SK-N-SH (cell line): ENCODE data around the gene PMIS2. TPM values are rescaled to one million over a fixed set of nuclear protein-coding genes. Genes with fewer than 3 reads are reported as not detected.
A peak's percentile ranks its signal among the peaks of the same experiment; 100 is the strongest.

Experiments
- CTCF ChIA-PET: fragments of 300-600, 350-600 bp; formaldehyde crosslinking; extraction: SDS; loops from one replicate; lab custom pipeline; 2021; lab: Yijun Ruan, JAX
- POLR2A ChIA-PET: fragments of 350-600 bp; sonication (Branson Sonifier 250); formaldehyde crosslinking; extraction: SDS; loops from one replicate; lab custom pipeline; 2020; ENCODE audit warnings: antibody characterized with exemption, inconsistent platforms; lab: Yijun Ruan, JAX
- DNase-seq: peaks from one replicate; pipeline ENCODE4 v3.0.0; 2012
- H2AFZ ChIP-seq: fragments of 200-600 bp; sonication (generic); 2 replicates; pipeline ENCODE4 v1.8.1; 2016; ENCODE audit warnings: antibody characterized with exemption, mild to moderate bottlenecking, low read depth
- H3F3A ChIP-seq: fragments of 200-600 bp; sonication (generic); replicated peaks from 2 replicates; pipeline ENCODE3; 2016; ENCODE audit warnings: antibody characterized with exemption, mild to moderate bottlenecking; ENCODE audit not compliant: insufficient read depth
- H3K27ac ChIP-seq, 2 experiments: fragments of 200-500 bp in 1 of 2; fragments of 200-600 bp in 1 of 2; sonication (Bioruptor generic) in 1 of 2; sonication (generic), shearing (Covaris generic) in 1 of 2; 2 replicates each; pipeline versions ENCODE4 v1.5.1 to v1.6.1; 2014 to 2016; ENCODE audit warnings: low read depth in 2 of 2, inconsistent platforms in 1 of 2, low read length in 1 of 2, mild to moderate bottlenecking in 1 of 2, mixed read lengths in 1 of 2
- H3K27me3 ChIP-seq: fragments of 200-600 bp; sonication (generic), shearing (Covaris generic); 2 replicates; pipeline ENCODE4 v1.6.1; 2016; ENCODE audit warnings: mixed run types; ENCODE audit not compliant: insufficient read depth
- H3K36me3 ChIP-seq, 2 experiments: fragments of 200-500 bp in 1 of 2; fragments of 200-600 bp in 1 of 2; sonication (Bioruptor generic) in 1 of 2; sonication (generic) in 1 of 2; replicated peaks in 1 of 2; 2 replicates each; pipeline versions ENCODE3 to v1.5.1; 2014 to 2016; ENCODE audit warnings: low read length in 1 of 2, mild to moderate bottlenecking in 1 of 2; ENCODE audit not compliant: insufficient read depth in 2 of 2, control insufficient read depth in 1 of 2
- H3K4me1 ChIP-seq, 2 experiments: fragments of 200-500 bp in 1 of 2; fragments of 200-600 bp in 1 of 2; sonication (Bioruptor generic) in 1 of 2; sonication (generic), shearing (Covaris generic) in 1 of 2; 2 replicates each; pipeline versions ENCODE4 v1.5.1 to v1.6.1; 2014 to 2016; ENCODE audit warnings: low read depth in 1 of 2, low read length in 1 of 2, mixed run types in 1 of 2; ENCODE audit not compliant: insufficient read depth in 2 of 2, control insufficient read depth in 1 of 2
- H3K4me2 ChIP-seq: fragments of 200-600 bp; sonication (generic), shearing (Covaris generic); 2 replicates; pipeline ENCODE4 v1.6.1; 2017; ENCODE audit warnings: mixed run types
- H3K4me3 ChIP-seq, 2 experiments: fragments of 200-500 bp in 1 of 2; fragments of 200-600 bp in 1 of 2; sonication (Bioruptor generic) in 1 of 2; sonication (generic), shearing (Covaris generic) in 1 of 2; 2 replicates each; pipeline versions ENCODE4 v1.5.1 to v1.8.1; 2014 to 2016; ENCODE audit warnings: low read depth in 2 of 2, inconsistent platforms in 1 of 2, low read length in 1 of 2, mild to moderate bottlenecking in 1 of 2, mixed read lengths in 1 of 2, moderate library complexity in 1 of 2
- H3K79me2 ChIP-seq: fragments of 200-600 bp; sonication (generic); 2 replicates; pipeline ENCODE4 v1.8.1; 2017; ENCODE audit warnings: mild to moderate bottlenecking; ENCODE audit not compliant: insufficient read depth
- H3K9ac ChIP-seq: fragments of 200-600 bp; sonication (generic); 2 replicates; pipeline ENCODE4 v1.6.1; 2017; ENCODE audit warnings: mixed run types
- H3K9me2 ChIP-seq: fragments of 200-600 bp; sonication (generic); 2 replicates; pipeline ENCODE4 v1.6.1; 2017; ENCODE audit warnings: mixed run types
- H3K9me3 ChIP-seq: fragments of 200-600 bp; sonication (generic); 2 replicates; pipeline ENCODE4 v1.6.1; 2017; ENCODE audit warnings: mixed run types, mild to moderate bottlenecking, moderate library complexity
- H4K20me1 ChIP-seq: fragments of 200-600 bp; sonication (generic); 2 replicates; pipeline ENCODE4 v1.6.1; 2017; ENCODE audit warnings: mild to moderate bottlenecking, mixed run types; ENCODE audit not compliant: insufficient read depth
- CHD2 ChIP-seq: fragments of 150-350 bp; IDR thresholded peaks from 2 replicates; pipeline ENCODE4 v1.6.1; 2018; ENCODE audit warnings: low read length; ENCODE audit not compliant: partially characterized antibody
- EP300 ChIP-seq, 2 experiments: IDR thresholded peaks; 2 replicates each; pipeline versions ENCODE4 v1.4.0 to v1.6.1; 2012; ENCODE audit warnings: borderline replicate concordance in 1 of 2, low read depth in 1 of 2, low read length in 1 of 2
- FOXM1 ChIP-seq: IDR thresholded peaks from 2 replicates; pipeline ENCODE4 v1.4.0; 2012; ENCODE audit warnings: low read depth, mild to moderate bottlenecking
- GABPA ChIP-seq: IDR thresholded peaks from 2 replicates; pipeline ENCODE4 v1.4.0; 2012; ENCODE audit warnings: low read depth, mild to moderate bottlenecking
- JUND ChIP-seq: IDR thresholded peaks from 2 replicates; pipeline ENCODE4 v1.4.0; 2012
- MXI1 ChIP-seq: IDR thresholded peaks from 2 replicates; pipeline ENCODE4 v1.6.1; 2012; ENCODE audit warnings: mild to moderate bottlenecking, low read depth, low read length, improper control_type of control experiment
- NFIC ChIP-seq: IDR thresholded peaks from 2 replicates; pipeline ENCODE4 v1.4.0; 2012; ENCODE audit warnings: borderline replicate concordance
- RCOR1 ChIP-seq: fragments of 150-350 bp; IDR thresholded peaks from 2 replicates; pipeline ENCODE4 v1.6.1; 2017; ENCODE audit warnings: antibody characterized with exemption, low read length
- RXRA ChIP-seq: IDR thresholded peaks from 2 replicates; pipeline ENCODE4 v1.4.0; 2012; ENCODE audit warnings: low read depth, mild to moderate bottlenecking, borderline replicate concordance
- SMC3 ChIP-seq: IDR thresholded peaks from 2 replicates; pipeline ENCODE4 v1.6.1; 2012; ENCODE audit warnings: low read depth, low read length, improper control_type of control experiment
- TCF12 ChIP-seq: IDR thresholded peaks from 2 replicates; pipeline ENCODE4 v1.4.0; 2012
- TEAD4 ChIP-seq: IDR thresholded peaks from 2 replicates; pipeline ENCODE4 v1.4.0; 2012; ENCODE audit warnings: mild to moderate bottlenecking, borderline replicate concordance; ENCODE audit not compliant: insufficient read depth
- YY1 ChIP-seq: IDR thresholded peaks from 2 replicates; pipeline ENCODE4 v1.4.0; 2012; ENCODE audit warnings: low read depth, mild to moderate bottlenecking
- WGBS: methylation state at CpG from one replicate; pipeline ENCODE4 v1.1.6; 2017; ENCODE audit warnings: low lambda C conversion rate; 5-methylcytosine and 5-hydroxymethylcytosine counted together
- polyA plus RNA-seq, 3 experiments: library from polyadenylated mRNA; depleted of rRNA; stranded (reverse); fragments of >200 nt; gene quantifications; 2 replicates each; pipeline ENCODE4 v1.2.3, GENCODE V29; 2012
- TF ChIP-seq, protein P1 (sequence below): fragments of 150-350 bp; IDR thresholded peaks from 2 replicates; pipeline ENCODE4 v1.6.1; 2016; ENCODE audit warnings: mild to moderate bottlenecking, low read depth, low read length
- TF ChIP-seq, protein P2 (sequence below): IDR thresholded peaks from 2 replicates; pipeline ENCODE4 v1.4.0; 2012; ENCODE audit warnings: low read depth
- TF ChIP-seq, protein P3 (sequence below): IDR thresholded peaks from 2 replicates; pipeline ENCODE4; 2012
- TF ChIP-seq, protein P4 (sequence below): fragments of 150-350 bp; IDR thresholded peaks from 2 replicates; pipeline ENCODE4 v1.6.1; 2017; ENCODE audit warnings: antibody characterized with exemption, low read length, low read depth, borderline replicate concordance
- TF ChIP-seq, protein P5 (sequence below): IDR thresholded peaks from 2 replicates; pipeline ENCODE4 v1.6.1; 2012; ENCODE audit warnings: mild to moderate bottlenecking, low read depth, low read length, moderate library complexity
- TF ChIP-seq, protein P6 (sequence below): IDR thresholded peaks from 2 replicates; pipeline ENCODE4 v1.4.0; 2012; ENCODE audit warnings: low read depth, borderline replicate concordance

The PMIS2 gene
- polyA plus RNA-seq (2012; rRNA removed), result not detected in 2 replicates
- polyA plus RNA-seq (2012; cell fraction: cytosol; rRNA removed), result not detected in 2 replicates
- not detected in 2 replicates for polyA plus RNA-seq (2012; cell fraction: nucleus; rRNA removed)

DNA sequence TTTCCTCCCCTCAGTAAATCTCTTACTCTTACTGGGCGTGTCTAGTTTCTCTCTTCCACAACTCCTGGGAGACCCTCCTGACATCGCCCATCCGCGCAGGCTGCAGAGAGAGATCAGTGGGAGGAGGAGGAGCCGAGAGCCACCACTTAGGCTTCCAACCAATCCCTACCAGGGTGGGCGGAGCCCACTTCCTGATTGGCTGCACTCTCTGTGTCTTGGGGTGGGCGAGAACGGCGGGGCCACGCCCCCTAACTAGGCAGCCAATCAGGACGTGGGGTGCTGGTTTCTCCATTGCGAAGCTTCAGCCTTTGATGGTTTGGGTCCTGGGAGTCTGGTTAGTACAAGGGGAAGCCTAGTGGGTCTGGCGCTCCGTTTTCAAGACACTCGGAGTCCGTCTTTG is at the start of gene PMIS2:
PMIS2 (plus strand) TSS at position 326 of the 400 bp plus-strand sequence. CDS start 87 bp downstream, outside the sequence.
- no peak within 1 kb of the TSS for H2AFZ ChIP-seq
- CTCF ChIA-PET, result no interaction called here
- TF ChIP-seq, protein P1, sequence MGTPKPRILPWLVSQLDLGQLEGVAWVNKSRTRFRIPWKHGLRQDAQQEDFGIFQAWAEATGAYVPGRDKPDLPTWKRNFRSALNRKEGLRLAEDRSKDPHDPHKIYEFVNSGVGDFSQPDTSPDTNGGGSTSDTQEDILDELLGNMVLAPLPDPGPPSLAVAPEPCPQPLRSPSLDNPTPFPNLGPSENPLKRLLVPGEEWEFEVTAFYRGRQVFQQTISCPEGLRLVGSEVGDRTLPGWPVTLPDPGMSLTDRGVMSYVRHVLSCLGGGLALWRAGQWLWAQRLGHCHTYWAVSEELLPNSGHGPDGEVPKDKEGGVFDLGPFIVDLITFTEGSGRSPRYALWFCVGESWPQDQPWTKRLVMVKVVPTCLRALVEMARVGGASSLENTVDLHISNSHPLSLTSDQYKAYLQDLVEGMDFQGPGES, result no peak
- no peak for TF ChIP-seq FOXM1
- TF ChIP-seq, protein P2, sequence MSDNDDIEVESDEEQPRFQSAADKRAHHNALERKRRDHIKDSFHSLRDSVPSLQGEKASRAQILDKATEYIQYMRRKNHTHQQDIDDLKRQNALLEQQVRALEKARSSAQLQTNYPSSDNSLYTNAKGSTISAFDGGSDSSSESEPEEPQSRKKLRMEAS, result no peak
- no peak for TF ChIP-seq EP300 (IDR thresholded peaks at IDR 0.05; ENCODE audit: borderline replicate concordance in 1 of 2, low read depth in 1 of 2, low read length in 1 of 2)
- TF ChIP-seq RCOR1, result no peak
- TF ChIP-seq CHD2, result no peak
- TF ChIP-seq TEAD4, result no peak
- TF ChIP-seq, protein P3, sequence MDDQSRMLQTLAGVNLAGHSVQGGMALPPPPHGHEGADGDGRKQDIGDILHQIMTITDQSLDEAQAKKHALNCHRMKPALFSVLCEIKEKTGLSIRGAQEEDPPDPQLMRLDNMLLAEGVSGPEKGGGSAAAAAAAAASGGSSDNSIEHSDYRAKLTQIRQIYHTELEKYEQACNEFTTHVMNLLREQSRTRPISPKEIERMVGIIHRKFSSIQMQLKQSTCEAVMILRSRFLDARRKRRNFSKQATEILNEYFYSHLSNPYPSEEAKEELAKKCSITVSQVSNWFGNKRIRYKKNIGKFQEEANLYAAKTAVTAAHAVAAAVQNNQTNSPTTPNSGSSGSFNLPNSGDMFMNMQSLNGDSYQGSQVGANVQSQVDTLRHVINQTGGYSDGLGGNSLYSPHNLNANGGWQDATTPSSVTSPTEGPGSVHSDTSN, result no peak
- no peak for TF ChIP-seq NFIC
- no peak for TF ChIP-seq MXI1
- no peak for TF ChIP-seq RXRA
- no peak for TF ChIP-seq SMC3
- TF ChIP-seq, protein P4, sequence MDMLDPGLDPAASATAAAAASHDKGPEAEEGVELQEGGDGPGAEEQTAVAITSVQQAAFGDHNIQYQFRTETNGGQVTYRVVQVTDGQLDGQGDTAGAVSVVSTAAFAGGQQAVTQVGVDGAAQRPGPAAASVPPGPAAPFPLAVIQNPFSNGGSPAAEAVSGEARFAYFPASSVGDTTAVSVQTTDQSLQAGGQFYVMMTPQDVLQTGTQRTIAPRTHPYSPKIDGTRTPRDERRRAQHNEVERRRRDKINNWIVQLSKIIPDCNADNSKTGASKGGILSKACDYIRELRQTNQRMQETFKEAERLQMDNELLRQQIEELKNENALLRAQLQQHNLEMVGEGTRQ, result no peak

DNA sequence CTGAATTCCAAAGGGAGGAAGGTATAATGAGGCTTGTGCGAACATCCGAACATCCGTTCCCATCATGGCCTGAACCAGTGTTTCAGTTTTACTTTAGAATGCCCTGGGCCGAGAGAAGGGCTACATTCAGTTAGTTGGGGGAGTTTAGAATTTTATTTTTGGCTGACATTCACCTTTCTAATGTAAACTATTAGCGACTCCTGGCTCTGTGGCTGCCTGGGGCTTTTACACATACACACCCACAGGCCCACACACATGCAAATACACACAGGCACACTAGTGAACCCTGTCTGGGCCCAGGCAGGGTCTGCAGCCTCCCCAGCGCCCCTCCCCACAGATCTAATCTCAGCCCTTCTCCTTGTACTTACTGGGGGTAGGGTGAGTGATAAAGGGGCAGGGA is 46.7 kb upstream of the PMIS2 start:
- Histone ChIP-seq H3K79me2 (peaks cover 5% of the 10 kb centered on the region; the same call in 1 of the 2 replicates), H3F3A (no peaks in the 10 kb centered on the region), H3K4me3 (no peak overlapping the region), H3K4me1 (peaks cover 0 to 8% of the 10 kb centered on the region in 2 experiments; a peak in 2 of 4 replicates), H3K9me3 (no peaks in the 10 kb centered on the region), H4K20me1 (no peaks in the 10 kb centered on the region), H3K9ac (no peak overlapping the region), H3K4me2 (no peak overlapping the region), H3K36me3 (peaks cover 0 to 7% of the 10 kb centered on the region in 2 experiments), H2AFZ (no peak overlapping the region), H3K27ac (no peak overlapping the region), H3K9me2 (no peaks in the 10 kb centered on the region), H3K27me3 (peaks cover 15% of the 10 kb centered on the region)
- POLR2A ChIA-PET, result no interaction called here
- DNase-seq, result no peak
- 85% methylated on average over 6 of the region's 6 CpGs for WGBS
- TF ChIP-seq GABPA (no peak), CHD2 (no peak), TCF12 (no peak), YY1 (no peak), EP300 (IDR thresholded peaks at IDR 0.05; ENCODE audit: borderline replicate concordance in 1 of 2, low read depth in 1 of 2, low read length in 1 of 2) (no peak), JUND (no peak)
- TF ChIP-seq, protein P5, sequence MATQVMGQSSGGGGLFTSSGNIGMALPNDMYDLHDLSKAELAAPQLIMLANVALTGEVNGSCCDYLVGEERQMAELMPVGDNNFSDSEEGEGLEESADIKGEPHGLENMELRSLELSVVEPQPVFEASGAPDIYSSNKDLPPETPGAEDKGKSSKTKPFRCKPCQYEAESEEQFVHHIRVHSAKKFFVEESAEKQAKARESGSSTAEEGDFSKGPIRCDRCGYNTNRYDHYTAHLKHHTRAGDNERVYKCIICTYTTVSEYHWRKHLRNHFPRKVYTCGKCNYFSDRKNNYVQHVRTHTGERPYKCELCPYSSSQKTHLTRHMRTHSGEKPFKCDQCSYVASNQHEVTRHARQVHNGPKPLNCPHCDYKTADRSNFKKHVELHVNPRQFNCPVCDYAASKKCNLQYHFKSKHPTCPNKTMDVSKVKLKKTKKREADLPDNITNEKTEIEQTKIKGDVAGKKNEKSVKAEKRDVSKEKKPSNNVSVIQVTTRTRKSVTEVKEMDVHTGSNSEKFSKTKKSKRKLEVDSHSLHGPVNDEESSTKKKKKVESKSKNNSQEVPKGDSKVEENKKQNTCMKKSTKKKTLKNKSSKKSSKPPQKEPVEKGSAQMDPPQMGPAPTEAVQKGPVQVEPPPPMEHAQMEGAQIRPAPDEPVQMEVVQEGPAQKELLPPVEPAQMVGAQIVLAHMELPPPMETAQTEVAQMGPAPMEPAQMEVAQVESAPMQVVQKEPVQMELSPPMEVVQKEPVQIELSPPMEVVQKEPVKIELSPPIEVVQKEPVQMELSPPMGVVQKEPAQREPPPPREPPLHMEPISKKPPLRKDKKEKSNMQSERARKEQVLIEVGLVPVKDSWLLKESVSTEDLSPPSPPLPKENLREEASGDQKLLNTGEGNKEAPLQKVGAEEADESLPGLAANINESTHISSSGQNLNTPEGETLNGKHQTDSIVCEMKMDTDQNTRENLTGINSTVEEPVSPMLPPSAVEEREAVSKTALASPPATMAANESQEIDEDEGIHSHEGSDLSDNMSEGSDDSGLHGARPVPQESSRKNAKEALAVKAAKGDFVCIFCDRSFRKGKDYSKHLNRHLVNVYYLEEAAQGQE, result no peak
- TF ChIP-seq, protein P6, sequence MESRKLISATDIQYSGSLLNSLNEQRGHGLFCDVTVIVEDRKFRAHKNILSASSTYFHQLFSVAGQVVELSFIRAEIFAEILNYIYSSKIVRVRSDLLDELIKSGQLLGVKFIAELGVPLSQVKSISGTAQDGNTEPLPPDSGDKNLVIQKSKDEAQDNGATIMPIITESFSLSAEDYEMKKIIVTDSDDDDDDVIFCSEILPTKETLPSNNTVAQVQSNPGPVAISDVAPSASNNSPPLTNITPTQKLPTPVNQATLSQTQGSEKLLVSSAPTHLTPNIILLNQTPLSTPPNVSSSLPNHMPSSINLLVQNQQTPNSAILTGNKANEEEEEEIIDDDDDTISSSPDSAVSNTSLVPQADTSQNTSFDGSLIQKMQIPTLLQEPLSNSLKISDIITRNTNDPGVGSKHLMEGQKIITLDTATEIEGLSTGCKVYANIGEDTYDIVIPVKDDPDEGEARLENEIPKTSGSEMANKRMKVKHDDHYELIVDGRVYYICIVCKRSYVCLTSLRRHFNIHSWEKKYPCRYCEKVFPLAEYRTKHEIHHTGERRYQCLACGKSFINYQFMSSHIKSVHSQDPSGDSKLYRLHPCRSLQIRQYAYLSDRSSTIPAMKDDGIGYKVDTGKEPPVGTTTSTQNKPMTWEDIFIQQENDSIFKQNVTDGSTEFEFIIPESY, result no peak
- CTCF ChIA-PET, result no interaction called here

More for the DNA sequence above, at the start of gene PMIS2:
- 46% methylated on average over 12 of the region's 16 CpGs for WGBS
- Histone ChIP-seq H3K4me3 (no peak within 1 kb of the TSS), H3K9me3 (no peaks in the 10 kb centered on the region), H3K4me2 (no peak within 1 kb of the TSS), H3K9ac (no peak within 1 kb of the TSS), H3K9me2 (no peaks in the 10 kb centered on the region), H3K4me1 (no peaks in the 10 kb centered on the region), H3K79me2 (no peaks in the 10 kb centered on the region), H3K27me3 (peaks cover 48% of the 10 kb centered on the region), H3F3A (no peaks in the 10 kb centered on the region), H3K36me3 (no peaks in the 10 kb centered on the region), H4K20me1 (no peaks in the 10 kb centered on the region), H3K27ac (no peak within 1 kb of the TSS)
- POLR2A ChIA-PET, result no interaction called here
- peak; percentile 64 for DNase-seq
